WTC11 (cell line): Measurements from ENCODE around the gene ARHGEF12. TPM values are rescaled to one million over a fixed set of nuclear protein-coding genes. Genes with fewer than 3 reads are reported as not detected.

Experiments
- ATAC-seq: fragments of 200-7000 bp; cut with Tn5 transposase; 2 replicates; pipeline ENCODE4 v1.10.0; 2021; ENCODE audit warnings: mild to moderate bottlenecking, moderate library complexity
- CTCF ChIA-PET: fragments of 300-600 bp; sonication (Branson Sonifier 250); formaldehyde crosslinking; loops from one replicate; lab custom pipeline; 2021; ENCODE audit warnings: antibody characterized with exemption; lab: Charles Lee
- POLR2A ChIA-PET: fragments of 350-600 bp; sonication (Branson Sonifier 250); formaldehyde crosslinking; loops from one replicate; lab custom pipeline; 2021; ENCODE audit warnings: antibody characterized with exemption; lab: Charles Lee
- DNase-seq: peaks from one replicate; pipeline ENCODE4 v3.0.0; 2021; ENCODE audit warnings: low spot score
- H3K27ac Mint-ChIP-seq: 2 replicates; pipeline ENCODE4 v1.8.0; 2021; ENCODE audit warnings: mixed read lengths
- H3K27me3 Mint-ChIP-seq: 2 replicates; pipeline ENCODE4 v1.8.0; 2021; ENCODE audit warnings: low read depth, mild to moderate bottlenecking, moderate library complexity, mixed read lengths
- H3K36me3 Mint-ChIP-seq: 2 replicates; pipeline ENCODE4 v1.8.0; 2021; ENCODE audit warnings: mixed read lengths
- H3K4me1 Mint-ChIP-seq: 2 replicates; pipeline ENCODE4 v1.8.0; 2022; ENCODE audit warnings: mixed read lengths
- H3K4me3 Mint-ChIP-seq: 2 replicates; pipeline ENCODE4 v1.8.0; 2021; ENCODE audit warnings: mild to moderate bottlenecking, moderate library complexity, mixed read lengths
- H3K9me3 Mint-ChIP-seq: 2 replicates; pipeline ENCODE4 v1.8.0; 2021; ENCODE audit warnings: mixed read lengths
- ATF3 ChIP-seq: sonication (generic); formaldehyde crosslinking; conservative IDR thresholded peaks from 2 replicates; pipeline ENCODE4 v1.8.1; 2022; ENCODE audit warnings: mild to moderate bottlenecking, missing genetic modification reagents
- CTCF ChIP-seq: fragments of 200-600 bp; IDR thresholded peaks from 2 replicates; pipeline ENCODE4 v1.8.0; 2022; ENCODE audit warnings: antibody characterized with exemption
- E2F4 ChIP-seq: sonication (generic); formaldehyde crosslinking; IDR thresholded peaks from 2 replicates; pipeline ENCODE4 v1.8.1; 2022; ENCODE audit warnings: low read depth, mild to moderate bottlenecking, moderate library complexity, missing genetic modification reagents, borderline replicate concordance
- ELF4 ChIP-seq: sonication (generic); formaldehyde crosslinking; IDR thresholded peaks from 2 replicates; pipeline ENCODE4 v1.8.1; 2022; ENCODE audit warnings: low read depth, mild to moderate bottlenecking, moderate library complexity, missing genetic modification reagents
- ESRRA ChIP-seq: sonication (generic); formaldehyde crosslinking; IDR thresholded peaks from 2 replicates; pipeline ENCODE4 v1.8.1; 2022; ENCODE audit warnings: mild to moderate bottlenecking, missing genetic modification reagents, borderline replicate concordance
- ETV6 ChIP-seq: sonication (generic); formaldehyde crosslinking; IDR thresholded peaks from 2 replicates; pipeline ENCODE4 v1.8.1; 2022; ENCODE audit warnings: mild to moderate bottlenecking, missing genetic modification reagents
- JAZF1 ChIP-seq: fragments of 250-450 bp; sonication (Bioruptor Pico); IDR thresholded peaks from 2 replicates; pipeline ENCODE4 v1.9.0; 2021; ENCODE audit warnings: moderate library complexity, mild to moderate bottlenecking, inconsistent platforms
- JUN ChIP-seq: sonication (generic); formaldehyde crosslinking; IDR thresholded peaks from 2 replicates; pipeline ENCODE4 v1.8.0; 2023; ENCODE audit warnings: mild to moderate bottlenecking, missing genetic modification reagents
- NR1H2 ChIP-seq: sonication (generic); formaldehyde crosslinking; IDR thresholded peaks from 2 replicates; pipeline ENCODE4 v1.9.0; 2021; ENCODE audit warnings: mild to moderate bottlenecking, moderate library complexity, missing genetic modification reagents
- PREB ChIP-seq: sonication (generic); formaldehyde crosslinking; IDR thresholded peaks from 2 replicates; pipeline ENCODE4 v1.8.1; 2022; ENCODE audit warnings: mild to moderate bottlenecking, missing genetic modification reagents, moderate library complexity, borderline replicate concordance
- PRRX2 ChIP-seq: fragments of 250-450 bp; sonication (Bioruptor Pico); IDR thresholded peaks from 2 replicates; pipeline ENCODE4 v1.8.0; 2021; ENCODE audit warnings: mild to moderate bottlenecking
- RELA ChIP-seq: sonication (generic); formaldehyde crosslinking; IDR thresholded peaks from 2 replicates; pipeline ENCODE4 v1.8.1; 2022; ENCODE audit warnings: missing genetic modification reagents, mild to moderate bottlenecking, borderline replicate concordance
- SMAD4 ChIP-seq: sonication (generic); formaldehyde crosslinking; IDR thresholded peaks from 2 replicates; pipeline ENCODE4 v1.8.0; 2022; ENCODE audit warnings: mild to moderate bottlenecking, missing genetic modification reagents
- STAT6 ChIP-seq: sonication (generic); formaldehyde crosslinking; conservative IDR thresholded peaks from 2 replicates; pipeline ENCODE4 v1.8.1; 2023; ENCODE audit warnings: mild to moderate bottlenecking, low read depth, missing genetic modification reagents, moderate library complexity
- TP53 ChIP-seq: sonication (generic); formaldehyde crosslinking; IDR thresholded peaks from 2 replicates; pipeline ENCODE4 v1.8.1; 2023; ENCODE audit warnings: mild to moderate bottlenecking, missing genetic modification reagents
- USF1 ChIP-seq: sonication (generic); formaldehyde crosslinking; IDR thresholded peaks from 2 replicates; pipeline ENCODE4 v1.8.0; 2022; ENCODE audit warnings: mild to moderate bottlenecking, missing genetic modification reagents
- USF2 ChIP-seq: sonication (generic); formaldehyde crosslinking; IDR thresholded peaks from 2 replicates; pipeline ENCODE4 v1.8.1; 2023; ENCODE audit warnings: mild to moderate bottlenecking, missing genetic modification reagents, moderate library complexity
- ZMAT4 ChIP-seq: fragments of 250-450 bp; sonication (Bioruptor Pico); IDR thresholded peaks from 2 replicates; pipeline ENCODE4 v1.9.0; 2021; ENCODE audit warnings: mild to moderate bottlenecking
- ZNF232 ChIP-seq: sonication (generic); formaldehyde crosslinking; IDR thresholded peaks from 2 replicates; pipeline ENCODE4 v1.8.0; 2022; ENCODE audit warnings: mild to moderate bottlenecking, missing genetic modification reagents
- ZNF423 ChIP-seq: fragments of 250-450 bp; sonication (Bioruptor Pico); IDR thresholded peaks from 2 replicates; pipeline ENCODE4 v2.1.2; 2022; ENCODE audit warnings: mild to moderate bottlenecking, moderate library complexity
- total RNA-seq: library from RNA; stranded (reverse); gene quantifications from 3 replicates; pipeline ENCODE4 v1.2.3, GENCODE V29; 2021

Gene ARHGEF12
- total RNA-seq, 1 experiment from 2014 or later = 35.8 TPM

- H3K9me3 Mint-ChIP-seq = no peaks in the 10 kb centered on the region
- H3K27me3 Mint-ChIP-seq = no peaks in the 10 kb centered on the region
- H3K4me3 Mint-ChIP-seq = no peak overlapping the region
- peaks cover 26% of the 10 kb centered on the region for H3K4me1 Mint-ChIP-seq
- TF ChIP-seq USF1 (CRISPR knock-in tag) (no peak), SMAD4 (CRISPR knock-in tag) (no peak), ESRRA (CRISPR knock-in tag) (no peak), TP53 (CRISPR knock-in tag) (no peak), JUN (CRISPR knock-in tag) (no peak), JAZF1 (CRISPR knock-in tag) (no peak), NR1H2 (CRISPR knock-in tag) (no peak), RELA (CRISPR knock-in tag) (no peak), PREB (no peak), STAT6 (CRISPR knock-in tag) (no peak), CTCF (no peak), ZNF232 (CRISPR knock-in tag) (no peak), ETV6 (CRISPR knock-in tag) (no peak), ELF4 (CRISPR knock-in tag) (no peak), E2F4 (CRISPR knock-in tag) (no peak), PRRX2 (CRISPR knock-in tag) (no peak), ZMAT4 (no peak), ZNF423 (CRISPR knock-in tag) (no peak), USF2 (CRISPR knock-in tag) (no peak), ATF3 (no peak)
- H3K36me3 Mint-ChIP-seq = no peaks in the 10 kb centered on the region
- ChIA-PET POLR2A (no interaction called here), CTCF (no interaction called here)
- ATAC-seq (no peak), DNase-seq (no peak)
- peak overlapping the region; percentile 87; the same call in 1 of the 2 replicates for H3K27ac Mint-ChIP-seq
Observed at GRCh38 chr11:120344302-120345004, 8.2 kb downstream of the ARHGEF12 start.
